Thoracic aorta (tissue), 2 donors: Measurements from ENCODE around the gene SV2B. TPM values are rescaled to one million over a fixed set of nuclear protein-coding genes. Genes with fewer than 3 reads are reported as not detected.

Experiments used
- ATAC-seq: fragments of 150-250 bp; one replicate; pipeline ENCODE4 v1.8.0; 2017; ENCODE audit warnings: low read depth; ENCODE audit not compliant: insufficient number of reproducible peaks, low FRiP score
- DNase-seq: peaks from one replicate; pipeline ENCODE4 v3.0.0-alpha.2; 2020; ENCODE audit warnings: low spot score
- H3K27ac ChIP-seq, 2 donors: fragments of 200-600 bp; sonication (generic); 1 replicate in 1 of 2; 2 replicates in 1 of 2; pipeline ENCODE4 v1.5.1; 2016; ENCODE audit warnings: mild to moderate bottlenecking in 2 of 2, moderate library complexity in 2 of 2
- H3K27me3 ChIP-seq: fragments of 200-600 bp; sonication (generic); replicated peaks from 2 replicates; pipeline ENCODE4 v1.6.0; 2016; ENCODE audit warnings: mild to moderate bottlenecking; ENCODE audit not compliant: insufficient read depth
- H3K36me3 ChIP-seq: fragments of 200-600 bp; sonication (generic); one replicate; pipeline ENCODE4 v1.5.1; 2016
- H3K4me1 ChIP-seq, 2 donors: fragments of 200-600 bp; sonication (generic); 1 replicate in 1 of 2; 2 replicates in 1 of 2; pipeline versions ENCODE4 v1.5.1 to v1.6.0; 2016; ENCODE audit warnings: low read depth in 2 of 2, mild to moderate bottlenecking in 1 of 2; ENCODE audit not compliant: control insufficient read depth in 1 of 2
- H3K4me3 ChIP-seq: fragments of 200-600 bp; sonication (generic); 2 replicates; pipeline ENCODE4 v1.5.1; 2016; ENCODE audit warnings: mild to moderate bottlenecking
- H3K9me3 ChIP-seq: fragments of 200-600 bp; sonication (generic); 2 replicates; pipeline ENCODE4 v1.5.1; 2016
- CTCF ChIP-seq: fragments of 200-600 bp; sonication (generic); IDR thresholded peaks from one replicate; pipeline ENCODE4 v1.5.1; 2019; ENCODE audit warnings: antibody characterized with exemption
- total RNA-seq, 2 donors: library from RNA; depleted of rRNA; stranded (reverse); fragments of >200 nt; gene quantifications; one replicate each; pipeline versions ENCODE4 v1.1.0 to v1.2.3, GENCODE V29; 2016

SV2B gene
- total RNA-seq, result 1 to 10 TPM in 1 of 2 donors, not detected in 1; 2.6 TPM

GRCh38 chr15:91099995-91100813, at the start of gene SV2B:
TSS of gene SV2B (plus strand) at chr15:91100257. CDS start at chr15:91226264, 126,007 bp downstream.
- no peaks in the 10 kb centered on the region for H3K27me3 ChIP-seq
- H3K36me3 ChIP-seq, result no peaks in the 10 kb centered on the region
- peaks cover 6 to 19% of the 10 kb centered on the region in 2 donors for H3K4me1 ChIP-seq
- no peak for ATAC-seq
- peak within 1 kb of the TSS; percentile 58 for H3K4me3 ChIP-seq
- H3K27ac ChIP-seq, result no peak within 1 kb of the TSS
- no peak for DNase-seq
- no peak for TF ChIP-seq CTCF
- no peaks in the 10 kb centered on the region for H3K9me3 ChIP-seq

GRCh38 chr15:91051248-91051647, 48.8 kb upstream of the SV2B start:
- Histone ChIP-seq H3K36me3 (no peaks in the 10 kb centered on the region), H3K9me3 (no peaks in the 10 kb centered on the region), H3K4me3 (no peak overlapping the region), H3K27ac (no peak overlapping the region), H3K4me1 (peaks cover 0 to 4% of the 10 kb centered on the region in 2 donors), H3K27me3 (no peaks in the 10 kb centered on the region)
- DNase-seq (no peak), ATAC-seq (no peak)
- TF ChIP-seq CTCF, result no peak

- Histone ChIP-seq H3K27me3 (no peaks in the 10 kb centered on the region), H3K27ac (no peak overlapping the region), H3K4me1 (no peaks in the 10 kb centered on the region), H3K9me3 (no peaks in the 10 kb centered on the region), H3K36me3 (no peaks in the 10 kb centered on the region), H3K4me3 (no peak overlapping the region)
- ATAC-seq (no peak), DNase-seq (no peak)
- no peak for TF ChIP-seq CTCF
Measured at GRCh38 chr15:91054816-91055215, 45.2 kb upstream of the SV2B start.

GRCh38 chr15:91055548-91056331, 44.3 kb upstream of the SV2B start:
- Histone ChIP-seq H3K4me3 (no peak overlapping the region), H3K9me3 (no peaks in the 10 kb centered on the region), H3K27ac (no peak overlapping the region), H3K4me1 (no peaks in the 10 kb centered on the region), H3K36me3 (no peaks in the 10 kb centered on the region), H3K27me3 (no peaks in the 10 kb centered on the region)
- TF ChIP-seq CTCF, result peak; percentile 58
- DNase-seq (no peak), ATAC-seq (no peak)

- Histone ChIP-seq H3K27me3 (no peaks in the 10 kb centered on the region), H3K4me1 (no peaks in the 10 kb centered on the region), H3K9me3 (no peaks in the 10 kb centered on the region), H3K36me3 (no peaks in the 10 kb centered on the region), H3K27ac (no peak overlapping the region), H3K4me3 (no peak overlapping the region)
- ATAC-seq (no peak), DNase-seq (no peak)
- TF ChIP-seq CTCF, result no peak
Measured at GRCh38 chr15:91061230-91061629, 38.8 kb upstream of the SV2B start.
